GOT3 (cell line): ENCODE measurements around the gene SLC23A2.
"Not testable (repeated sequence)": the region's sequence is repeated elsewhere in the genome, so short reads cannot be mapped to it uniquely, and the experiment has no call there.

Source experiments
- DNase-seq: peaks from one replicate; lab custom pipeline; 2025; ENCODE audit warnings: mixed read lengths; lab: John Stamatoyannopoulos, UW

SLC23A2 gene

DNA sequence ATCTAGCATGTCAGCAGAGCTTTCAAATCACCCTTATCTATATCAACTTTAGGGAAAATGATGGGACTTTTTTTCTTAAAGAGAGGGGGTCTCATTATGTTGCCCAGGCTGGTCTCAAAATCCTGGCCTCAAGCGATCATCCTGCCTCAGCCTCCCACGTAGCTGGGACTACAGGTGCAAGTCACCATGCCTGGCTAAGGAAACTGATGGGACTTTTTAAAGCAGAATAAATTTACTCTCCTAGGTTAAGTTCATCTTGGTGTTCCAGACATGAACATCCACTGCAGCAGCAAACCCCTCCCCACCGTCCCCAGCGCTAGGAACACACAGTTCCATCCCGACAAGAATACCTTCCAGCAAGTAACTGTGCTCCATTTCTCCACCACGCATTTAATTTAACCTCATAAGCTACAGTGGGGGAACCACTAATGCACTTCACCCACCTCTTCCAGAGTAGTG is 64.9 kb downstream of the SLC23A2 start:
- DNase-seq: no peak

GRCh38 chr20:4932061-4932460 is 69.2 kb downstream of the SLC23A2 start:
- no peak for DNase-seq

- no peak for DNase-seq
Observed at GRCh38 chr20:4929686-4930397, 71.5 kb downstream of the SLC23A2 start.

GRCh38 chr20:4926531-4927156 is 74.7 kb downstream of the SLC23A2 start:
- DNase-seq: no peak

DNA sequence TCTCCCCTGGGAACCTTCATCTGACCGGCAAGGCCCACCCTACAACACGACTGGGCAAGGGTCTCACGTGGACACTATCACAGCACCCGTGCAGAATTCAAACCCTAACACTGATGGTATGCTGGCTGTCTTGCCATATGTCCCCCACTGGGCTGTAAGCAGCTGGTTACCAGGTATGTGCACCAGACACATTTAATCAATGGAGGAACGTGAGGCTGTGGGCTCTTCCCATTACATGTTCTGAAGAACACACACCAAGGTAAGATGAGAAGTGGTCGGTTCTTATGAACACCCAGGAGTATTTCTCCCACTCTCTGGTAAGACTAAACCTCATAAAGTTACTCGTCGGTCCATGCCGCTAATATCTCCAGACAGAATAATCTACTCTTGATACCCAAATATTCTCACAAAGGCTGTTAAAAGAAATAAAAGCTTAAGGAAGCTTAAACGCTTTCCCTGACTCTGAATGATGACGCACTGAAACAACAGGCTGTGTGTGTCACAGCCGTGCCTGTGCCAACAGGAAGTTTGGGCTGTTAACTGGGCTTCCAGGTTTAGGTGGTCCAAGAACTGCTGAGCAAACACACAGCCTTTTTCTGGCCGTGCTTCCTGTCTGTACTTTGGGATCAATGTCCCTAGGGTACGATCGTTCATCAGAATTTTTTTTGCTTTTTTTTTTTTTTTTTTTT is 75.3 kb downstream of the SLC23A2 start:
- DNase-seq: no peak

GRCh38 chr20:4924446-4924845 is 76.9 kb downstream of the SLC23A2 start:
- DNase-seq: no peak

DNA sequence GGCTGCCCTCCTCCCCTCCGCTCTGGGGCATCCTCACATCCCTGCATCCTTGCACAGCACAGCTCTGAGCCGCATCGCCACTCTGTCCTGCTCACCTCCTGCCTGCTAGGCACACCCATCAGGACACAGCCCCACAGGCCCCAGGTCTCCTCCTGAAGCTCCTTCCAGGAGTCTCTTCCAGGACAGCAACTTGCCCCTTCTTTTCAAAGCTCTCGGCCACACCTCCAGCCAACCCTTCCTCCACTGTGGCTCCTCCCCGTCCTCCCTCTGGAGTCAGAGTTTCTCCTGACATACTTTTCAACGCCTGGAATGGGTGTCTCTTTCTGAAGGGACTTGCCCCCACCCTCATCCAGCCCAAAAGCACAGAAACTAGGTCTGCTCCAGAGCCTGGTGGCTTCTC is 77.3 kb downstream of the SLC23A2 start:
- DNase-seq: no peak

GRCh38 chr20:4922186-4922585 is 79.1 kb downstream of the SLC23A2 start:
- DNase-seq: no peak

DNA sequence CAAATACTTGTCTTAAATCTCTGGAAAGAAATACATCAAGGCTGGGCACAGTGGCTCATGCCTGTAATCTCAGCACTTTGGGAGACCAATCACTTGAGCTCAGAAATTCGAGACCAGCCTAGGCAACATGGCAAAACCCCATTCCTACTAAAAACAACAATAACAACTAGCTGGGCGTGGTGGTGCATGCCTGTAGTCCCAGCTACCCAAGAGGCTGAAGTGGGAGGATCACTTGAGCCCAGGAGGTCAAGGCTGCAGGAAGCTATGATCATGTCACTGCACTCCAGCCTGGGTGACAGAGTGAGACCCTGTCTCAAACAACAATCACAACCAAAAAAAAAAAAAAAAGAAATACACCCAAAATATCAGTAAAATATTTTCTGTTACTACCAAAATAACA is 80.0 kb downstream of the SLC23A2 start:
- DNase-seq: not testable (repeated sequence)

- no peak for DNase-seq
Observed at GRCh38 chr20:4920655-4921054, 80.7 kb downstream of the SLC23A2 start.

GRCh38 chr20:4920131-4920530 is 81.2 kb downstream of the SLC23A2 start:
- no peak for DNase-seq

GRCh38 chr20:4919047-4919704 is 82.1 kb downstream of the SLC23A2 start:
- no peak for DNase-seq

DNA sequence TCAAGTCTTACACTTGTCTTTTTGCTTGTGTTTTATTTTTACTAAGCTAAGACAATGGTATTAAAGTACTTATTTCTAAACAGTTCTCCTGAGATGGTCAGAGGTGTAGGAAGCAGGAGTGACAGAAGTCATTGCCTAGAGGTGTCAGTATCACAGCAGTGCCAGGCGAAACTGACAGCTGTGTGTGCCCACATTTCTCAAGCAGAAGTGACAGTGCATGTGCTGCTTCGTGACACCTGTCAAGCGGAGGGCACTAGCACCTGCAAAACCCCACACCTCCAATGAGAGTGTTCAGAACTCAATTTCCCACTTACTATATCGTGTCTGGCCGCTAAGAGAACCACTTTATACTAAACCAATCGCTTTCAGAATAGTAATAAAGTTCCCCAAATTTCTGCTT is 82.8 kb downstream of the SLC23A2 start:
- no peak for DNase-seq

DNA sequence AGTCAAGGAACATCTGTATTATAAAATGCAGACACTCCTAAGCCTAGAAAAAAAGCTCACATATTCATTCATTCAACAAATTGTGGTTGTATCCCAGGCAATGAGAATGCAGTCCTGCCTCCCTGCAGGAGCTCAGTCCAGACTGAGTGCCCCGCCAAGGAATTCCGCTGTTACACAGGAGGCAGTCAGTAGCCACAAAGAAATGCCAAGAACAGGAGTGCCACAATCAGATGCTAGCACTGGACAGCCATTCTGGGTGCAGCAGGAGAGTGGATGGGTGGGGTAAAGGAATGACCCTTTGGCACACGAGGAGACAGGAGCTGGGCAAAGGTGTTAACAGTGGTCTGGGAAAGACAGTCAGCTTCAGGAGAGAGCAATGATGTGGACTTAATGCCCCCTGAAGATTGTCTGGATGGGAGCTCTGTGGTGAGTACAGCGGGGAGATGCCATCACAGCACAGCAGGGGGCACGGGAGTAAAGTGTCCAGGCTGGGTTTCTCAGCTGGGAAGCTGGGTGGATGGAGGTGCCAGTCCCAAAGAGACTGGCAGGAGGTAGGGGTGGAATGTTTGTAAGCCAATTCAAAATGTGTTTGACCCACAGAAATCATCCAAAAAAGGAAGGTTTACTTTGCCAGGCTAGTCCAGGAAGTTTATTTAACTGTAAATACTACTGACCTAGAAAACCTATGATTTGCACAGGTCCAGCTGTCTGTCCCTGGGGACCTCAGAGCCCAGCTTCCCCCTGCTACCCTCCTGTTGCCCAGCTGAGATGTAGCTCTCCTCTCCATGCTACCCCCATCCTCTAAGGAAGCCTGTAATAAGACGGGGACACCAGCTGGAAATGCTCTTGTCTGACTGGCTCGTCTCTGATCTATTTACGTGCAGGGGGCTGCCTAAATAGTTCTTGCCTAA is 84.1 kb downstream of the SLC23A2 start:
- no peak for DNase-seq

GRCh38 chr20:4913147-4913546 is 88.2 kb downstream of the SLC23A2 start:
- DNase-seq: no peak

DNA sequence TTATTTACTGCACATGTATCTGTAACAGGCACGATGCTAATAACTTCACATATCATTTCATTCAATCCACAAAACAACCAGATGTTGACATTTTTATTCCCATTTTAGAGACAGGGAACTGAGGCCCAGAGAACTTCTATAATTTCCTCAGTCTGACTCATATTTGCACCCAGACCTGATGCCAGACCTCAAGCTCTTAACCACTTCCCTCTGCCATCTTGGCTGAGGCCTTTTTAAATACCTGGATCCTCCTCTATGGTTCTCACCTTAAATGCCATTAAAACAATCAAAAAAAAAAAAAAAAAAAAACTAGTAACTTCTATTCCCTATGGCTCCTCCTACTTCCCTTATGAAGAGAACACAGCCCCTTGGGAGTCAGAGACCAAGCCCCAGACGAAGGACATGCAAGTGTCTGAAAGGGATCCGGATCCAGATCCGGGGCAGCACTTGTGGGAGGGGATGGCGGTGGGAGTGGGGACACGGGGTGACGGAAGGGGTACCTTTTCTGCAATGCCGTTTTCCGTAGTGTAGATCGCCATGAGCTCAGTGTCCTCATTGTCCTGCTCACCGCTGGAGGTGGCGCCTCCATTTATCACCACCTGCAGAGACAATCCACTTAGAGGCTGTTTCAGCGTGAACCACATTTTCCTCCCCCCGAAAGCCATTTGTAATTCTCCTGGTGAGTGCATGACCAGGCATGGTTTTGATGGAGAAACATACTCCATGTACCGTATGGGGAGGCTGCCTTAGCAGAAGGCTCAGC is 88.7 kb downstream of the SLC23A2 start:
- DNase-seq: no peak

GRCh38 chr20:4910951-4911350 is 90.4 kb downstream of the SLC23A2 start:
- DNase-seq: no peak

- DNase-seq: no peak
Observed at GRCh38 chr20:4905613-4906012, 95.7 kb downstream of the SLC23A2 start.

DNA sequence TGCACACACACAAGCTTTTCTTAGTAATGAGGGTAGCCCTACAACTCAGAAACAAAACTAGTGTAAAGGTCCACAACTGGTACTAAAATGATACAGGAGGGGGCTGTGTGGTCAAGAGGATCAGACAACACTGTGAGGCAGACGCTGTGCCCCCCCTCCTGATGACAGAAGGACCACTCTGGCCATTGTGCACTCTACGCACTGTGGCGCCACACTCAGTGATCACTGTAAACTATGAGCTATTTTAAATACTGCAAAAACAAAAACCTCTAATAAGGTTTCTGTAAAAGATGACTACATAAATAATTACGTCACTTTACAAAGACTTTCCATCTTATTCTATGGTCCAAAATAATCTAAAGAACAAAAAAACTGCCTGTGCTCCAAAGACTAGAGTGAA is 96.1 kb downstream of the SLC23A2 start:
- DNase-seq: no peak

DNA sequence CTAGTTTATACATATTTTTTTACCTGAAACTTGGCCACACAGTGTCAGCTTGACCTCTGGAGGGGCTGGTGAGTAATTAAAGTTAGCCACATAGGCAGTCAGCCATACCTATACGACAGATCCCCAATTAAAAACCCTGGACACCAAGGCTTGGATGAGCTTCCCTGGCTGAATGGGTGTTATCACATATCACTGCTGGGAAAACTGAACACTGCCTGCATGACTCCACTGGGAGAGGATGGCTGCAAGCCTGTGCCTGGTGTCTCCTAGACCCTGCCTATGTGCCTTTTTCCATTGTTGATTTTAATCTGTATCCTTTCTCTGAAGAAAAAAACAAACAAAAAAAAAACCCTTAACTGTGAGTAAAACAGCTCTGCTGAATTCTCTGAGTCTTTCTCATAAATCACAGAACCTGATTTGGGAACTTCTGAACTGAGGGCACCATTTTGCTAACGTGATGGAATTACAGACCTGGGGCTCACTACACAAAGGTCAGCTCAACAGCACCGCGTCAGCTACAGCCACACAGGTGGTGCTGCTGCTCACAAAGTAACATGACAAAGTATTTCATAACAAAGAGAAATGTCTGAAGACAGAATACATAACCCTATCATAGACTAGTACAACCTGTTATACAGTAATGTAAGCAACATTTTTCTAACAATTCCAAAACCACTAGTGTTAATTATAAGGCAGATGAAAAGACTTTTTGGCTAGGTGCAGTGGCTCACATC is 97.0 kb downstream of the SLC23A2 start:
- DNase-seq: no peak
